ENCODE measurements around the gene PKP1. TPM values are rescaled to one million over a fixed set of nuclear protein-coding genes. Genes with fewer than 3 reads are reported as not detected.

The PKP1 gene
- total RNA-seq, 1 donor, result under 0.01 TPM

DNA sequence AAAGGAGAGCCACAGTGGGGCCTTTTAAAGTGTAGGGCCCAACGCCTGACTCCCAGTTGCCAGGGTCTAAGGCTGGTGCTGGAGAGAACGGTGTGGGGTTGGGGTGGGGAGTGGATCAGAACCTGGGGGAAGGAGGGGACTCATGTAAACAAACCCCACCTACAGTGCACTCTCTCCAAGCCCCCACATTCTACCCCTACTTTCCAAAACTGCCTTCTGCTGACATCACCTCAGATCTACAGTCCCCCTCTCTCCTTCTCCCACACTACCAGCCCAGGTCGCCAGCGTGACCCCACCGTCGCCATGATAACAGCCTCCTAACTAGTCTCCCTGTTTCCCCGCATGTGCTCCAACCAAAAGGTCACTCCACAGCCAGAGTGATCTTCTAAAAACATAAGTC lies 67.6 kb downstream of the PKP1 start:
- TF ChIP-seq, protein P1, sequence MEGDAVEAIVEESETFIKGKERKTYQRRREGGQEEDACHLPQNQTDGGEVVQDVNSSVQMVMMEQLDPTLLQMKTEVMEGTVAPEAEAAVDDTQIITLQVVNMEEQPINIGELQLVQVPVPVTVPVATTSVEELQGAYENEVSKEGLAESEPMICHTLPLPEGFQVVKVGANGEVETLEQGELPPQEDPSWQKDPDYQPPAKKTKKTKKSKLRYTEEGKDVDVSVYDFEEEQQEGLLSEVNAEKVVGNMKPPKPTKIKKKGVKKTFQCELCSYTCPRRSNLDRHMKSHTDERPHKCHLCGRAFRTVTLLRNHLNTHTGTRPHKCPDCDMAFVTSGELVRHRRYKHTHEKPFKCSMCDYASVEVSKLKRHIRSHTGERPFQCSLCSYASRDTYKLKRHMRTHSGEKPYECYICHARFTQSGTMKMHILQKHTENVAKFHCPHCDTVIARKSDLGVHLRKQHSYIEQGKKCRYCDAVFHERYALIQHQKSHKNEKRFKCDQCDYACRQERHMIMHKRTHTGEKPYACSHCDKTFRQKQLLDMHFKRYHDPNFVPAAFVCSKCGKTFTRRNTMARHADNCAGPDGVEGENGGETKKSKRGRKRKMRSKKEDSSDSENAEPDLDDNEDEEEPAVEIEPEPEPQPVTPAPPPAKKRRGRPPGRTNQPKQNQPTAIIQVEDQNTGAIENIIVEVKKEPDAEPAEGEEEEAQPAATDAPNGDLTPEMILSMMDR (IDR thresholded peaks at IDR 0.05; ENCODE audit: insufficient read depth, low read length), result no peak
- no peak for DNase-seq (ENCODE audit: low read depth)
- no peak overlapping the region for H3K4me3 ChIP-seq (ENCODE audit: low read depth, low read length)

DNA sequence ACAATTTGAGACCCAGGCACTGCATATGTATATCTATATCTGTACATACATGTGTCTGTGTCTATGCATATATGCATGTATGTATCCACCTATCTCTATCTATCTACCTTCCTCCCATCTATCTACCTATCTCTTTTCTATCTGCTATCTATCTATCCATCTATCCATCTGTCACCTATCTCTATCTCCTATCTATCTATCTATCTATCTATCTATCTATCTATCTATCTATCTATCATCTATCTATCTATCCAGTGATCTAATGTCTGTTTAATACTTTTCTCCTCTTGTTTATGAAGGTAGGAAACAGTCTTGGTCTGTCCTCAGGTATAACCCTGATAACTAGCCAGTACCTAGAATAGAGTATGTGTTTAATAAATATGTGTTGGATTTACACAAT lies 68.3 kb downstream of the PKP1 start:
- TF ChIP-seq, protein P1 (IDR thresholded peaks at IDR 0.05; ENCODE audit: insufficient read depth, low read length), result no peak
- no peak for DNase-seq (ENCODE audit: low read depth)
- H3K4me3 ChIP-seq (ENCODE audit: low read depth, low read length), result no peak overlapping the region

DNA sequence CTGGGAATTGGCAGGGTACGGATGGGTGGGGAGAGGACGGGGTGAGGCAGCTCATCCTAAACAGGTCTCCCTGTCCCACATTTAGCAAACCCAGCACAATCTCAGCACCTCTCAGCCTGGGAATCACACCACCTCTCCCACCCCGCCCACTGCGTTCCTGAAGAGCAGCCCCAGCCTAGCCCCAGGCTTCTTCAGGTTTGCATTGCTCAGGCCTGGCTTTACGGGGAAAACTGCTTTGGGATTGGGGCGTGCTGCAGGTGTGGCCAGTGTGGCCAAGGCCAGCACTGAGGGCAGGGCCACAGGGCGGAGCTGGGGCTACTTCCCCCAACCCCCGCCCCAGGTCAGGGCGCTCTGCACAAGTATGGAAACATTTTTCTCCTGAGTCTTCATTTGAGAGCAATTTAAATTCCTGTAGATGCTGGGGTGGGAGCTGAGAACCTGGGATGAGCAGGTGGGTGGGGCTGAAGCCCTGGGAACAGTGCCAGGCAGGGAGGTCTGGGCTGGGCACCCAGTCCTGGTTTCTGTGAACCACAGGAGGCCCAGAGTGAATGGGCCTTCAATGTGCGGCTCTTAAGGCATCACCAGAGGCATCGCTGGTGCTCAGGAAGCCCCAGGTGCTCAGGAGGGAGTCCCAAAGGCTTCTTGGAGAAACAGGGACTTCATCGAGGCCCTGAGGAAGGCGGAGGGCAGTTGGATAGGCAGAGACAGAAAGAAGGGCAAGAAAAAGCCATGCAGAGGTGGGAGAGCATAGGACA lies 70.1 kb downstream of the PKP1 start:
- TF ChIP-seq, protein P1 (IDR thresholded peaks at IDR 0.05; ENCODE audit: insufficient read depth, low read length), result no peak
- H3K4me3 ChIP-seq (ENCODE audit: low read depth, low read length), result no peak overlapping the region

DNA sequence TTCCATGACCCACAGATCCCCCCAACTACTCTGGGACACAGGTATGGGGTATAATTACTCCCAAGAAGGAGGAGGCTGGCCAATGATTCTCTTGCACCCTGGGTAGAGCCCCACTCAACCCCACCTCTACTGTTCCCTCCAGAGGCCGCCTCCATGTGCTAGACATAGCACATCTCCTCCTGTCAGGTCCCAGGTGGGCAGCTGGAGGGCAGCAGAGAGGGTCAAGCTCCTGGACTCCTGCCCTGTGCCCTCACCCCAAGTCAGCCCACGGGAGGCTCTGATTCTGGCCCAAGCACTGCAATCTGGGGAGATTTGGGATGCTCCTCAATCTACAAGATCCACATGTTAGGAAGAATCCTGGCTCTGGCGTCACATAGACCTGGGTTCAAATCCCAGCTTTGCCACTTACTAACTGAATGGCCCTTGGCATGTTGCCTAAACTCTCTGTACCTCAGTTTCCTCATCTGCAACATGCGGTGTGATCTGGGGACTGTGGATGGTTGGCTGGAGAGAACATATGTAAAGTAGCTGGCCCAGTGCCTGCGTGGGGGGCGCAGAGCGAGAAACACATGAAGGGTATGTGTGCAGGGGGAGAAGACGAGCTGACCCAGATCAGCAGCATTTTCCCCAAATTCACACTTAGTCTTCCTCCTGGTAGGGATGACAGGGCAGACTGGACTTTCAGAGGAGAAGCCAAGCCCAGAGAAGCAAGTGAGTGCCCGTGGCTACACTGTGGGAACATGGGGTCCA lies 71.0 kb downstream of the PKP1 start:
- TF ChIP-seq, protein P1 (IDR thresholded peaks at IDR 0.05; ENCODE audit: insufficient read depth, low read length), result no peak
- no peak for DNase-seq (ENCODE audit: low read depth)
- H3K4me3 ChIP-seq (ENCODE audit: low read depth, low read length), result no peak overlapping the region

More for the DNA sequence above, 70.1 kb downstream of the PKP1 start:
- no peak for DNase-seq (ENCODE audit: low read depth)

DNA sequence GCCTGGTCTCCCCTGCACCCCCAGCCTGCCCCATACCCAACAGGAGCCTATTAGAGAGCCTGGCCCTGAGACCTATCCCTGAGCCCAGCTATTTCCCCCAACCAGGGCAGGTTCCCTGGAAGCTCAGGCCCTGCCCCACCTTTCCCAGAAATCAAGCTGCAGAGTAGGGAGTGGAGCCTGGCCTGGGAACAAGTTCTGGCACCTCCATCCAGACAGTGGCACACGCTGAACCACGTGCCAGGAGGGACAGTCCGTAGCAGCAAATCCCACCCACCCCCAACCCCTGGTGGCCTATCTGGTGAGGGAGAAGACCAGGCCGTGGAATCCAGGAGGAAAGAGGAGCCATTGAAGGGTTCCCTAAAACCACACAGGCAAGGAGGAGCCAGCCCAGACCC lies 71.6 kb downstream of the PKP1 start:
- no peak for DNase-seq (ENCODE audit: low read depth)
- H3K4me3 ChIP-seq (ENCODE audit: low read depth, low read length), result no peak overlapping the region
- TF ChIP-seq, protein P1 (IDR thresholded peaks at IDR 0.05; ENCODE audit: insufficient read depth, low read length), result no peak

DNA sequence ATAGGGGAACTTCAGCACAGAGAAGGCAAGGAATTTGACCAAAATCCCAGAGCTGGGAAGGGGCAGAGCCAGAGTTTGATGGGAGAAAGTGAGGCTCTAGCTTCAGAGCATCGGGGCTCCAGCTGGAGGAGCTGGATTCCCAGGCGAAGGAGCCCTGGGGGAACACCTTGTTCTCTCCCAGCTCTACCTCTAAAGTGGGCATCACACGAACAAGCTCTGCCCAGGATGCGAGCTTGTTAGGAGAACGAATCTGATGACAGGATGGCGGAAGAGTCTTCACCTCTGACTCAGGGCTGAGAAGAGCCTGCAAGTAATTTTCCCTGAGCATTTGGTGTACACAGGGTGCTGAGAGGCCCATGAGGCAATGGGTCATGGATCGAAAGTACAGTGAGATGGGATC lies 72.2 kb downstream of the PKP1 start:
- no peak for DNase-seq (ENCODE audit: low read depth)
- TF ChIP-seq, protein P1 (IDR thresholded peaks at IDR 0.05; ENCODE audit: insufficient read depth, low read length), result no peak
- no peak overlapping the region for H3K4me3 ChIP-seq (ENCODE audit: low read depth, low read length)
